Measurements from ENCODE around the gene NDST4.

DNA sequence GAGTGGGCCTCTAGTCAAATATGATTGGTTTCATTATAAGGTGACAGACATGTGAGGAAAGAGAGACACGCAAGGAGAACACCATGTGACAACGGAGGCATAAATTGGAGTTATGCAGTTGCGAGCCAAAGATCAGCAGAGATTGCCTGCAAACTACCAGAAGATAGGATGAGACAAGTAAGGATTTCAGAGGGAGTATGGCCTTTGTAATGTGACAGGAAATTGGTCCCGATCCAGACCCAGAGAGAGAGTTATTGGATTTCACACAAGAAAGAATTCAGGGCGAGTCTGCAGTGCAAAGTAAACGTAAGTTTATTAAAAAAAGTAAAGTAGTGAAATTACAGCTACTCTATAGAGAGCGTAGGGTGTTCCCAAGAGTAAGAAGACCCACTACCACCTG lies 35.7 kb upstream of the NDST4 start:
- TF ChIP-seq, protein P1, sequence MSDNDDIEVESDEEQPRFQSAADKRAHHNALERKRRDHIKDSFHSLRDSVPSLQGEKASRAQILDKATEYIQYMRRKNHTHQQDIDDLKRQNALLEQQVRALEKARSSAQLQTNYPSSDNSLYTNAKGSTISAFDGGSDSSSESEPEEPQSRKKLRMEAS (IDR thresholded peaks at IDR 0.05), result no peak
- TF ChIP-seq, protein P2, sequence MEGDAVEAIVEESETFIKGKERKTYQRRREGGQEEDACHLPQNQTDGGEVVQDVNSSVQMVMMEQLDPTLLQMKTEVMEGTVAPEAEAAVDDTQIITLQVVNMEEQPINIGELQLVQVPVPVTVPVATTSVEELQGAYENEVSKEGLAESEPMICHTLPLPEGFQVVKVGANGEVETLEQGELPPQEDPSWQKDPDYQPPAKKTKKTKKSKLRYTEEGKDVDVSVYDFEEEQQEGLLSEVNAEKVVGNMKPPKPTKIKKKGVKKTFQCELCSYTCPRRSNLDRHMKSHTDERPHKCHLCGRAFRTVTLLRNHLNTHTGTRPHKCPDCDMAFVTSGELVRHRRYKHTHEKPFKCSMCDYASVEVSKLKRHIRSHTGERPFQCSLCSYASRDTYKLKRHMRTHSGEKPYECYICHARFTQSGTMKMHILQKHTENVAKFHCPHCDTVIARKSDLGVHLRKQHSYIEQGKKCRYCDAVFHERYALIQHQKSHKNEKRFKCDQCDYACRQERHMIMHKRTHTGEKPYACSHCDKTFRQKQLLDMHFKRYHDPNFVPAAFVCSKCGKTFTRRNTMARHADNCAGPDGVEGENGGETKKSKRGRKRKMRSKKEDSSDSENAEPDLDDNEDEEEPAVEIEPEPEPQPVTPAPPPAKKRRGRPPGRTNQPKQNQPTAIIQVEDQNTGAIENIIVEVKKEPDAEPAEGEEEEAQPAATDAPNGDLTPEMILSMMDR (IDR thresholded peaks at IDR 0.05; ENCODE audit: low read depth, low read length, missing input control), result no peak
- no peak for TF ChIP-seq HNF4A (conservative IDR thresholded peaks at IDR 0.05)
- no peak for TF ChIP-seq TAF1 (conservative IDR thresholded peaks at IDR 0.05)
- TF ChIP-seq, protein P3, sequence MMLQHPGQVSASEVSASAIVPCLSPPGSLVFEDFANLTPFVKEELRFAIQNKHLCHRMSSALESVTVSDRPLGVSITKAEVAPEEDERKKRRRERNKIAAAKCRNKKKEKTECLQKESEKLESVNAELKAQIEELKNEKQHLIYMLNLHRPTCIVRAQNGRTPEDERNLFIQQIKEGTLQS (IDR thresholded peaks at IDR 0.05), result no peak
- no peak for TF ChIP-seq SP1 (IDR thresholded peaks at IDR 0.05)
- TF ChIP-seq, protein P4, sequence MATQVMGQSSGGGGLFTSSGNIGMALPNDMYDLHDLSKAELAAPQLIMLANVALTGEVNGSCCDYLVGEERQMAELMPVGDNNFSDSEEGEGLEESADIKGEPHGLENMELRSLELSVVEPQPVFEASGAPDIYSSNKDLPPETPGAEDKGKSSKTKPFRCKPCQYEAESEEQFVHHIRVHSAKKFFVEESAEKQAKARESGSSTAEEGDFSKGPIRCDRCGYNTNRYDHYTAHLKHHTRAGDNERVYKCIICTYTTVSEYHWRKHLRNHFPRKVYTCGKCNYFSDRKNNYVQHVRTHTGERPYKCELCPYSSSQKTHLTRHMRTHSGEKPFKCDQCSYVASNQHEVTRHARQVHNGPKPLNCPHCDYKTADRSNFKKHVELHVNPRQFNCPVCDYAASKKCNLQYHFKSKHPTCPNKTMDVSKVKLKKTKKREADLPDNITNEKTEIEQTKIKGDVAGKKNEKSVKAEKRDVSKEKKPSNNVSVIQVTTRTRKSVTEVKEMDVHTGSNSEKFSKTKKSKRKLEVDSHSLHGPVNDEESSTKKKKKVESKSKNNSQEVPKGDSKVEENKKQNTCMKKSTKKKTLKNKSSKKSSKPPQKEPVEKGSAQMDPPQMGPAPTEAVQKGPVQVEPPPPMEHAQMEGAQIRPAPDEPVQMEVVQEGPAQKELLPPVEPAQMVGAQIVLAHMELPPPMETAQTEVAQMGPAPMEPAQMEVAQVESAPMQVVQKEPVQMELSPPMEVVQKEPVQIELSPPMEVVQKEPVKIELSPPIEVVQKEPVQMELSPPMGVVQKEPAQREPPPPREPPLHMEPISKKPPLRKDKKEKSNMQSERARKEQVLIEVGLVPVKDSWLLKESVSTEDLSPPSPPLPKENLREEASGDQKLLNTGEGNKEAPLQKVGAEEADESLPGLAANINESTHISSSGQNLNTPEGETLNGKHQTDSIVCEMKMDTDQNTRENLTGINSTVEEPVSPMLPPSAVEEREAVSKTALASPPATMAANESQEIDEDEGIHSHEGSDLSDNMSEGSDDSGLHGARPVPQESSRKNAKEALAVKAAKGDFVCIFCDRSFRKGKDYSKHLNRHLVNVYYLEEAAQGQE (IDR thresholded peaks at IDR 0.05), result no peak
- no peak for TF ChIP-seq FOXA1 (IDR thresholded peaks at IDR 0.05)
- no peak for TF ChIP-seq YY1 (IDR thresholded peaks at IDR 0.05)
- no peak for TF ChIP-seq FOXA2 (IDR thresholded peaks at IDR 0.05)
- TF ChIP-seq NR2F2 (IDR thresholded peaks at IDR 0.05), result no peak
- no peak for TF ChIP-seq RAD21 (IDR thresholded peaks at IDR 0.05)

Measured in liver (tissue), 3 donors.